Adrenal gland (tissue), 12 donors: ENCODE results near the gene FAM219A. TPM values are rescaled to one million over a fixed set of nuclear protein-coding genes. Genes with fewer than 3 reads are reported as not detected.

Source experiments
- DNase-seq, 7 donors: peaks; one replicate each; pipeline ENCODE4 v3.0.0-alpha.2; 2019 to 2020
- H3K27ac ChIP-seq, 5 donors: fragments of 200-600 bp; sonication (generic) in 4 of 5; 1 replicate in 3 of 5; 2 replicates in 2 of 5; pipeline versions ENCODE4 v1.5.1 to v1.8.0; 2016 to 2020; ENCODE audit warnings: mild to moderate bottlenecking in 1 of 5
- H3K27me3 ChIP-seq: fragments of 200-600 bp; 2 replicates; pipeline ENCODE4 v1.8.0; 2021
- H3K36me3 ChIP-seq, 2 donors: fragments of 200-600 bp; replicated peaks in 1 of 2; 1 replicate in 1 of 2; 2 replicates in 1 of 2; pipeline versions ENCODE4 v1.5.1 to v1.8.0; 2018 to 2022
- H3K4me1 ChIP-seq, 2 donors: fragments of 200-600 bp; replicated peaks in 1 of 2; 1 replicate in 1 of 2; 2 replicates in 1 of 2; pipeline versions ENCODE4 v1.5.1 to v1.8.0; 2018 to 2021
- H3K4me3 ChIP-seq, 4 donors: fragments of 200-600 bp; sonication (generic) in 3 of 4; one replicate each; pipeline ENCODE4 v1.5.1; 2016 to 2018
- H3K9me3 ChIP-seq, 3 donors: fragments of 200-600 bp; sonication (generic) in 1 of 3; replicated peaks in 1 of 3; 1 replicate in 2 of 3; 2 replicates in 1 of 3; pipeline versions ENCODE4 v1.5.1 to v1.8.0; 2016 to 2021
- POLR2A ChIP-seq, 2 donors: fragments of 450-650 bp; IDR thresholded peaks; one replicate each; pipeline ENCODE4 v1.6.1; 2017; ENCODE audit warnings: antibody characterized with exemption in 2 of 2, mild to moderate bottlenecking in 2 of 2, moderate library complexity in 1 of 2
- WGBS, 4 donors: extraction: QIAGEN DNeasy Blood & Tissue Kit in 2 of 4; methylation state at CpG; one replicate each; pipeline versions ENCODE4 v1.1.5 to v1.1.7; 2013 to 2017; 5-methylcytosine and 5-hydroxymethylcytosine counted together
- intact Hi-C, 2 donors: fragments of 100-400 bp; cut with DNase I; formaldehyde crosslinking; loops; one replicate each; pipeline versions ENCODE4 v1.14.1 to v1.15.0; 2022 to 2023
- polyA plus RNA-seq, 3 donors: library from polyadenylated mRNA; stranded (reverse); fragments of 200-250 nt in 2 of 3; fragments of 350-450 nt in 1 of 3; fragmentation: Illumina TruSeq in 1 of 3; extraction: RNeasy Lipid Tissue Mini Kit (QIAGEN cat#74804) in 1 of 3; gene quantifications; one replicate each; pipeline ENCODE4 v1.2.3, GENCODE V29; 2013 to 2014
- total RNA-seq, 9 donors: library from RNA; depleted of rRNA in 4 of 9; stranded (reverse); fragments of >200 nt in 4 of 9; fragments of 120-200 nt in 1 of 9; fragmentation: NEBNext Ultra II Directional in 1 of 9; extraction: Animal tissue kit (Norgen Biotek cat#: 25700) in 1 of 9; gene quantifications; one replicate each; pipeline versions ENCODE4 v1.1.0 to v1.2.4, GENCODE V29; 2013 to 2023
- TF ChIP-seq, protein P1 (sequence below), 6 experiments: fragments of 450-650 bp in 4 of 6; fragments of 200-600 bp in 2 of 6; sonication (generic) in 1 of 6; IDR thresholded peaks; 1 replicate in 5 of 6; 2 replicates in 1 of 6; pipeline versions ENCODE4 v1.5.1 to v1.8.0; 2016 to 2021; ENCODE audit warnings: antibody characterized with exemption in 6 of 6, mild to moderate bottlenecking in 2 of 6, moderate library complexity in 1 of 6
- donor health status: healthy with polysubstance abuse.
- donor health status: Bipolar disorder and iron deficiency.
- donor health status: DM: yes; HTN: yes; CAD: no.
- donor health status: DM: no; HTN: no; CAD: no.
- donor health status: DM: no; HTN: no; CAD: no.
- donor health status: DM: yes; HTN: yes; CAD: no.

Gene FAM219A
- total and polyA plus RNA-seq, 12 donors: 7.6 to 26.9 (median 14.9) TPM

DNA sequence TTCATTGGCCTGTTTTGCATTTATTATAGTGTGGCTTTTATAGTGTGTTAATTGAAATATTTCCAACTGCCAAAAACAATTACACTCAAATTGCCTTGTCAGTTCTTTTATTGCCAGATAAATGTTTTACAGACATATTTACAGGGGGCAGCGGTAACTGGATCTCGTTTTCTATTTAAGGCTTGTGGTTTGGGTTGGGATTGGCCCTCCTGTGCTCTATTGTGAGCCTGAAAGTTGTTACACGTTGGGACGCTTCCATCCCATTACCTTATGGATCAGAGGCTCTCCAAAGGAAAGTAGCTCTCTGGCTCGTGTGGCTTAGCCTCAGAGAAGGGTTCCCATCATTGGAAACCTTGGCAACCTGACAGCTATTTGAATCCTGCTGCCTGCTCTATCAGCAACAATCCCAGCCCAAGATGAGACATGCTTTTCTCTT is 21.1 kb upstream of the FAM219A start:
- Histone ChIP-seq H3K27ac (no peak overlapping the region), H3K9me3 (no peaks in the 10 kb centered on the region), H3K36me3 (no peaks in the 10 kb centered on the region), H3K27me3 (no peaks in the 10 kb centered on the region), H3K4me1 (no peaks in the 10 kb centered on the region), H3K4me3 (no peak overlapping the region)
- DNase-seq: no peak
- intact Hi-C loops: no loop called here
- no peak for TF ChIP-seq POLR2A (IDR thresholded peaks at IDR 0.05)
- TF ChIP-seq, protein P1, sequence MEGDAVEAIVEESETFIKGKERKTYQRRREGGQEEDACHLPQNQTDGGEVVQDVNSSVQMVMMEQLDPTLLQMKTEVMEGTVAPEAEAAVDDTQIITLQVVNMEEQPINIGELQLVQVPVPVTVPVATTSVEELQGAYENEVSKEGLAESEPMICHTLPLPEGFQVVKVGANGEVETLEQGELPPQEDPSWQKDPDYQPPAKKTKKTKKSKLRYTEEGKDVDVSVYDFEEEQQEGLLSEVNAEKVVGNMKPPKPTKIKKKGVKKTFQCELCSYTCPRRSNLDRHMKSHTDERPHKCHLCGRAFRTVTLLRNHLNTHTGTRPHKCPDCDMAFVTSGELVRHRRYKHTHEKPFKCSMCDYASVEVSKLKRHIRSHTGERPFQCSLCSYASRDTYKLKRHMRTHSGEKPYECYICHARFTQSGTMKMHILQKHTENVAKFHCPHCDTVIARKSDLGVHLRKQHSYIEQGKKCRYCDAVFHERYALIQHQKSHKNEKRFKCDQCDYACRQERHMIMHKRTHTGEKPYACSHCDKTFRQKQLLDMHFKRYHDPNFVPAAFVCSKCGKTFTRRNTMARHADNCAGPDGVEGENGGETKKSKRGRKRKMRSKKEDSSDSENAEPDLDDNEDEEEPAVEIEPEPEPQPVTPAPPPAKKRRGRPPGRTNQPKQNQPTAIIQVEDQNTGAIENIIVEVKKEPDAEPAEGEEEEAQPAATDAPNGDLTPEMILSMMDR (IDR thresholded peaks at IDR 0.05): no peak
- WGBS, 4 donors: 54 to 66% (median 62%) methylated on average over 5 of the region's 5 CpGs

DNA sequence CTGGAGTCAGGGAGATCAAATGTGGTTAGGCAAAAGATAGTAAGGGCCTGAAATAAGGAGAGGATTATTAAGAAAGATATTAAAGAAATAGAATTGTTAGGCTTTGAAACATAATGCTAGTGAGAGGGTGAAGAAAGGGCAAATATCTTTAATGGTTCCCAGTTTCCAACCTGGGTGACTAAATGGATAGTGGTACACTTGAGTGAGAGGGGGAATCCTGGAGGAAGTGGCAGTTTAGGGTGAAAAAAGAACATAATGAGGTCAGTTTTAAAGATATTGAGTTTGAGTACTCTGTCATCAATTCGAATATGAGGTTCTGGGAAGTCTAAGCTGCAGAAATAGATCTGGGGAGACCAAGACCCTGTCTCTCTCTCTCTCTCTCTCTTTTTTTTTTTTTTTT is 19.2 kb upstream of the FAM219A start:
- DNase-seq: no peak
- Histone ChIP-seq H3K36me3 (no peaks in the 10 kb centered on the region), H3K4me1 (no peaks in the 10 kb centered on the region), H3K27ac (no peak overlapping the region), H3K9me3 (no peaks in the 10 kb centered on the region), H3K4me3 (no peak overlapping the region), H3K27me3 (no peaks in the 10 kb centered on the region)
- TF ChIP-seq POLR2A (IDR thresholded peaks at IDR 0.05): no peak
- TF ChIP-seq, protein P1 (IDR thresholded peaks at IDR 0.05): no peak
- 50 to 70% (median 64%) methylated on average over 1 of the region's 1 CpG for WGBS, 4 donors
- intact Hi-C loops: no loop called here

DNA sequence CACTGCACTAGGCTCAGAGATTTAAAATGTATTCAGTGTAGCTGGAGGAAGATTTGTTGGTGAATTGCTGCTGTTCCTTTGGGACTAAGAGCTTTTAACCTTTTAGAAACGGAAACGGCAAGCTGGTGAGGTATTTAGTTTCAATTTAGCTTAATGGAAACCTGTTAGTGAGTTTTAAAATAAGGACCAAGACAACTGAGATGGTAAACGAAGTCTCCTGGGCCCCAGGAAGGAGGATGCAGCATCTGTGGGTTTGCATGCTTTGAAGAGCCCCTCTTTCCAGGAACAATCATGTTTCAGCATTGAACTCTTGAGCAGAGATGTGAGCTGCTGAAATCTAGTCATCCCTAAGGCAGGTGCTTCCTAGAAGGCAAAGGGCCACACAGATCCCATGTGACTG is 16.7 kb upstream of the FAM219A start:
- H3K9me3 ChIP-seq: no peaks in the 10 kb centered on the region
- no peak overlapping the region for H3K4me3 ChIP-seq
- H3K4me1 ChIP-seq: no peaks in the 10 kb centered on the region
- intact Hi-C loops: no loop called here
- 19 to 41% (median 33%) methylated on average over 3 of the region's 3 CpGs for WGBS, 4 donors
- DNase-seq: no peak
- TF ChIP-seq, protein P1 (IDR thresholded peaks at IDR 0.05): no peak
- no peak for TF ChIP-seq POLR2A (IDR thresholded peaks at IDR 0.05)
- H3K36me3 ChIP-seq: no peaks in the 10 kb centered on the region
- H3K27ac ChIP-seq: no peak overlapping the region
- H3K27me3 ChIP-seq: no peaks in the 10 kb centered on the region

DNA sequence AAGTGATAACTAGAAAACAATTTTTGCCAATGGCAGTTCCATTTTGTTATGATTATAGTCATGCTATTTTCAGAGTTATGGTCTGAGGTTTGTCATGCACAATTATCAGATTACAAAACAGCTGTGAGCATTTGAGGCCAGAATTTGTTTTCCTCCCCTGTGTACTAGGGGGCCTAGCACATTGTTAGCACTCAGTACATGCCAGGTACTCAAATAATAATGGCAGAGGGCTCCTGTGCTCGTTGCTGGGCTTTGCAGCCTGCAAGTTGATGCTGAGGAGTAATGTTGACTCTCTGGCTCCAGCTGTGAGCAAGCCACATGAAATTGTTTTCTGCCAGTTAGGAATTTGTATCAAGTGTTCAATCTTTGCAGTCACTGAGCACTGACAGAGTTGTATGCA is 7.1 kb upstream of the FAM219A start:
- no peaks in the 10 kb centered on the region for H3K27me3 ChIP-seq
- DNase-seq: peak in 1 of 7 donors; percentile 18
- no peaks in the 10 kb centered on the region for H3K9me3 ChIP-seq
- intact Hi-C loops: no loop called here
- H3K36me3 ChIP-seq: no peaks in the 10 kb centered on the region
- H3K4me1 ChIP-seq: peaks cover 0 to 11% of the 10 kb centered on the region in 2 donors
- H3K4me3 ChIP-seq: no peak overlapping the region
- TF ChIP-seq, protein P1 (IDR thresholded peaks at IDR 0.05): no peak
- no peak overlapping the region for H3K27ac ChIP-seq
- 11 to 50% (median 37%) methylated on average over 1 of the region's 1 CpG for WGBS, 4 donors
